CD4-positive, alpha-beta T cell treated with Interleukin-4 for 4 hours (primary cell): ENCODE data around the gene SLC5A1.
"Not testable (repeated sequence)": the region's sequence is repeated elsewhere in the genome, so short reads cannot be mapped to it uniquely, and the experiment has no call there.

ENCODE experiments used
- DNase-seq: peaks from one replicate; pipeline ENCODE4 v3.0.0-alpha.2; 2020

Gene SLC5A1

DNA sequence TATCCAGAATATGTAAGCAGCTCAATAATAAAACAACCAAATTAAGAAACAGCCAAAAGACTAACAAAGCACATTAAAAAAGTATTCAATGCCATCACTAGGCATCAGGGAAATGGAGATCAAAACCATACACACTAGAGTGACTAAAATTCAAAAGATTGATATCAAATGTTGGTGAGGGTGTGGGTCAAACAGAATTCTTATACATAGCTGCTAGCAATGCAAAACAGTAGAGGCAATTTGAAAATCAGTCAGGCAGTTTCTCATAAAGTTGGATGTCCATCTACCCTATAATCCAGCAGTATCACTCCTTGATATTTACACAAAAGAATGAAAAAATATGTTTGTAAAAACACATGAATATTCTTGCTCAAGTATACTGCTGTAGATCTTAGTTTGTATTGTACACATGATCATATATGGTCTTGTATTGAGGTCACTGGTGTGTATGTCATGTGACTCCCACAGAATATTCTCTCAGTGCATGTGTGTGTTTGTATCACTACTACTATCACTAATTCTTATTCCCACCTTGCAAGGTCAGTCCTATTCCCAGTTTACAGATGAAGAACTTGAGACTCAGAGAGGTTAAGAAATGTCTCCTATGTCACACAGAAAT lies 54.9 kb downstream of the SLC5A1 start:
- DNase-seq, result no peak

DNA sequence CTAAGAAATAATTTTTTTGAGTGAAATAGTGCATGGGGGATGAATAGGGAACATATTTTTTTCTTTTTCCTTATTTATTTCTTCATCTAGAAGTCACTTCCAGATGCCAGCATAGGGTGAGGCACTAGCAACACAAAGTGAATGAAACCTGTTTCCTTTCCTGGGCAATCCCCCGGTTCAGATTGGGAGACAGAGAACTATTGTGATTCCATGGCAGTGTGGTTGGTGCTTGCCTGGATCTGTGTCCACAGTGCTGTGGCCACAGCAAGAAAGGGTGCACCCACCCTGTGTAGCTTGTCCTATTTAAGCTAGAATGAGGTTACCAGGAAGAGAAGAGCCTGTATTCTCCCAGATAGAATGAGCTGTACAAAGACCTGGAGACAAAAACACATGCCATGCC lies 57.6 kb downstream of the SLC5A1 start:
- DNase-seq, result no peak

DNA sequence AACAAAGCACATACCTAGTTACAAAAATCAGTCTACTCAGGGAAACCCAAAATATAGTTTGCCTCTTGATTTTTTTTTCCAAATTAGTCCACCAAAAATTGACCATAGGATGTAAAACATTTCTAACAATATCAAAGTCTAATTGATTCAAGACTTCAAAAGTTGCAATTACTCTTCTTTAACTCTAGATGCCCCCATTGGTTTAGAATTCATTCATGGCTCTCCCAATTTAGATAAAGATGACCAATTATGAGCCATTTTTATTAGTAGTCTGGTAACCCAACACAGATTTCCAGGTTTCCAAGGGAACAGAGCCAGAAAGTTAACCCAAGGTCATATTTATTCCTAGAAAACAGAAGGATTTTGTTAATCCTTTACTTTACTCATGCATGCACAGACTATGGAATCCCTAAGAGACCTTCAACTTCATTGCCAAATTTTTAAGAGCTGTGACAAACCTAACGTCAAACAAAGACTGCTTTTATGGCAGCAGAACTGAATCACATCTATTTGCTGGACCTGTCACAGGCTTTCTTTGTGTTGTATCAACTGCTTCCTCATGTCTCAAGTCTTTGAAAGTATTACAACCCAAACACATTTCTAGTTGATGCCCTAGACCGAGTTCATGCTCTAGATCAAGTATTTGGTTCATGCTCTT lies 60.7 kb downstream of the SLC5A1 start:
- peak; percentile 37 for DNase-seq

DNA sequence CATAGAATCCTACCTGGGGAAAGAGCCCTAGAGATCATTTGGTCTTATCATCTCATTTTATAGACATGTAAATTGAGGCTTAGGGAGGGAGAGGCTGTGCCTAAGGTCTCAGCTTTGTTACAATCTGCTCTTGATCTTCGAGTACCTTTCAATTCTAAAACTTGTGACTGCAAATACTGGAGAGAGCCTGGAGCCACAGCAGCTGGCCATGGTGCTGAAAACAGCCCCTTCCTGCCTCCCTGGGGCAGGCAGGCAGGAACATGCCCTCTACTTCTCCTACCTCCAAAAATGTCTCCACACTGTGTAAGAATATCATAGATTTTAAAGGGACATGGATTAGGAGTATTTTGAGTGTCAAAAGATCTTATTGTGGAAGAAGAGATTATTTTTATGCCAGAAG lies 63.9 kb downstream of the SLC5A1 start:
- DNase-seq, result no peak

DNA sequence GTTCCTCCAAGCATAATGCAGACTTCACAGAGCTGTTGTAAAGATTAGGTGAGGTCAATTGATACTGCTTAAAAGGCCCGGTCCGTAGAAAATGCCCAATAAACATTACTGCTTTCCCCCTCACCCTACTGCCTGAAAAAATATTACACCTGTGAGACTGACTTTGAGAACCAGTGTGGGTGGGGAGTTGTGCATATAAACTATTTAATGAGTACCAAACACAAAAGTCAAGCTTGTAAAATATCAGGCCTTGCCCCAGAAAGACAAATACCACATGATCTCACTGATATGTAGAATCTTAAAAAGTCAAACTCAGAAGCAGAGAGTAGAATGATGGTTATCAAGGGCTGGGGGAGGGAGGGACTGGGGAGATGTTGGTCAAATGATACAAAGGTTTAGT lies 69.3 kb downstream of the SLC5A1 start:
- no peak for DNase-seq

DNA sequence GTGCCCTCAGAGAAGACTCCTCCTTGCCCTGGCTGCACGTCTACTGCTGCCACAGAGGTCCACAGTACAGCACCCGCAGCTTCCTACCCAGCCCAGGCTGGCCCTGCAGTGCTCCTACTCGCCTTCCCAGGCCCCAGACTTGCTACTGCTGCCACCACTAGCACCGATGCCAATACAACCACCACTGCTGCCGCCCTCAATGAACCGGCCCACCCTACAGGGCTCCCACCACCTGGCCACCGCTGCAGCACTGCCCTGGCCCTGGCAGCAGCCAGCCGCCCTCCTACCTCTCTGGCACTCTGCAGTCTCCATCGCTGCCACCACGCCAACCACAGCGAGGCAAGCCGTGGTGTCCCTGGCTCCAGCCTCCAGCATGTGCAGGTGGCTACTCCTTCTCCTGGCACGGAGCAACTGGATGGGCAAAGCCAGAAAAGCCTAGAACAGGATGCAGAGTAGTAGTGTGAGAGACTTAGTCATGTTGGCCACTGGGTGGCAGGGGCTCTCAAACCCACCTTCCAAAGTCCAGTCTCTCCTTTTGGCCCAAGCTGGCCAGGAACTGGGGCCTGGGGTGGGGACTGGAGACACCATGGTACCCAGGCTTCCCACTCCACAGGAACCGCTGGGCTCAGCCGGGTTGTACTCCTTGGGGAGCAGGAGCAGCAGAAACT lies 76.6 kb downstream of the SLC5A1 start:
- DNase-seq, result no peak

DNA sequence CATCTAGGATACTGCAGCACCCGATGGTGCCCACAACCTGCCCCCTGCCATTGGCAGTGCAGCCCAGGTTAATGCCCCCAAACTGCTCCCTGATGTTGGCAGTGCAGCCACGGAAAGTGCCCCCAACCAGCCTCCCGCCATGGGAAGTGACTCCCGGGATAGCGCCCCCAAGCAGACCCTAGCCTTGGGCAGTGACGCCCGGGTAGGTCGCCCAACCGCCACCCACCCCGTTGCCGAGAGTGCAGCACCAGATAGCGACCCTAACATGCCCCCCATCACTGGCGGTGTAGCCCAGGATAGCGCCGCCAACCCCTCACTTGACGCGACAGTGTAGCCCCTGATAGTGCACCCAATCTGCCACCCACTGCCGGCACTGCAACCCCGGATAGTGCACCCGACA lies 77.5 kb downstream of the SLC5A1 start:
- no peak for DNase-seq

DNA sequence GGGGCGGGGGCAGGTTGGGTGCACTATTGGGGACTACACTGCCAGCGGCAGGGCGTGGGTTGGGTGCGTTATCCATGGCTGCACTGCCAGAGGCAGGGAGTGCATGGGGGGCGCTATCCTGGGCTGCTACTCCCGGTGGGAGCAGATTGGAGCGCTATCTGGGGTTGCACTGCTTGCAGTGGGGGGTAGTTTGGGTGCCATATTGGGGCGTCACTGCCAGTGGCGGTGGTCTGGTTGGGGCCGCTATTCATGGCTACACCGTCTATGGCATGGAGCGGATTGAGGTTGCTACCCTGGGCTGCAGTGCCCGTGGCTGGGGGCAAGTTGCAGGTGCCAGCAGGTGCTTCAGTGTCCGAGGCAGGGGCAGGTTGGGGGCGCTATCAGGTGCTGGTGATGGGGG lies 79.8 kb downstream of the SLC5A1 start:
- DNase-seq, result no peak

DNA sequence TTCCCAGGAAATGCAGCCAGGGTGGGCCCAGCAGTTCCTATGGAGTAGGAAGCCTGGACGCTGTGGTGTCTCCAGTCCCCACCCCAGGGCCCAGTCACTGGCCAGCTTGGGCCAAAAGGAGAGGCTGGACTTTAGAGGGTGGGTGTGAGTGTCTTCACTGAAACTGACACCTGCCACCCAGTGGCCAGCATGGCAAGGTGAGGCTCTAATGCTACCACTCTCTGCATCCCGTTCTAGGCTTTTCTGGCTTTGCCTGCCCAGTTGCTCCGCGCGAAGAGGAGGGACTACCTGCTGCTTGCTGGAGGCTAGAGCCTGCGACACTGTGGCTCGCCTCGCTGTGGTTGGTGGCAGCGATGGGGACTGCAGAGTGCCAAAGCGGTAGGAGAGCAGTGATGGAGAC lies 80.6 kb downstream of the SLC5A1 start:
- DNase-seq, result no peak

DNA sequence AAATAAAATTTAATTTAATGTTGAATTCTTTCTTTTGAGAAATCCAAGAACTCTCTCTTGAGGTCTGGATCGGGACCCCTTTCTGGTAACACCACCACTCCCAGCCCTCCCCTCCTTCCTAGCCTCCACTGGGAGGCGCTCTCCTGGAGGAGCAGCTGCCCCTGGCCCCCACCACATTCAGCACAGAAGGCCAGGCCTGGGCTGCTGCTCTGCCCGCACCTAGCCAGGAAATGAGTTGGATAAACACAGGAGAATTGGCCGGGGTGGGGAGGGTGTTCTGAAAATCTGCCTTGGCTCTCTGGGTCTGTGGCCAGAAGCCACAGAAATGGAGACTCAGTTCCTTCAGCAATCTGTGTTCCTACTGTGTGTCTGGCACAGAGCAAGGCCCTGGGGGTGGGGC lies 84.8 kb downstream of the SLC5A1 start:
- DNase-seq, result no peak

DNA sequence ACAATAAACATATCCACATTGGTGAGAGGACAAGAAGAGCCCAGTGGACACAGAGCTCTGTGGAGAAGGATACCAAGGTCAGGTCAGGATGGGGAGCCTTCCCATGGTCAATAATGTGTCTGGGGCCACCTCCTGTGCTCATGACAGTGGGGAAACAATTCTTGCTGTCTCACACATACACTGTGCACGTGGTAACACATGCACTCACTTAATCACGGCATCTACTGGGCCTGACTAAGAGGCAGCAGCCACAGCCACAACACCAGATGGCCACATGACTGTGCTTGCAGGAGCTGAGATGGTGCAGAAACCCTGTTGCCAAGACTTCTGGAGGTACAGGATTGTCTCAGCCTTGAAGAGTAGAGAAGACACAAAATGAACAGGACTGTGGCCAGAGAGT lies 87.4 kb downstream of the SLC5A1 start:
- no peak for DNase-seq

DNA sequence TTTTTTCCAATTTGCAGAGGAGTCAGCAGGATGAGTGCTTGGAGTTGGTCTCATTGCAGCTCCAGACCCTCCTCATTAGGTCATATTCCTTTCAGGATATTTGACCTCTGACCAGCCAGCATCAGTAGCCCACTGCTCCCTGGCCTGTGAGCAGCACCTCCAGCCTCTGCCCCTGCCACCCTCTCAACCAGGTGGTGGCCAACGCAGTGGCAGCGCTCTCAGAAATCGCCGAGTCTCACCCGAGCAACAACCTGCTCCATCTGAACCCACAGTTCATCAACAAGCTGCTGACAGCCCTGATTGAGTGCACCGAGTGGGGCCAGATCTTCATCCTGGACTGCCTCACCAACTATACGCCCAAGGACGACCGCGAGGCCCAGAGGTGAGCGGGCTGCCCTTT lies 89.1 kb downstream of the SLC5A1 start:
- no peak for DNase-seq

DNA sequence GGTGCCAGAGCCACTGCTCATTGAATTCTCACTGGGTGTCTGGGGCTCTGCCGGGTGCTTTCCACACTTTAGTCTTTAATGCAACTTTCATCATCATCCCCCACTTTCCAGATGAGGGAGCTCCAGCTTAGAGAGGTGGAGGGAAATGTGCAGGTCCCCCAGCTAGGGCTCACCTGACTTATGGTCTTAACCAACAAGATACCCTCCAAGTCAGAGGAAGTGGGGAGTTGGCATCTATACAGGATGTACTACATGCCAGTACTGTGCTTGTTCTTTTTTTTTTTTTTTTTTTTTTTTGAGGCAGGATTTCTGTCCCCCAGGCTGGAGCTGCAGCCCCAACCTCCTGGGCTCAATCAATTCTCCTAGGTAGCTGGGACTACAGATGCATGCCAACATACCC lies 89.7 kb downstream of the SLC5A1 start:
- DNase-seq, result no peak

DNA sequence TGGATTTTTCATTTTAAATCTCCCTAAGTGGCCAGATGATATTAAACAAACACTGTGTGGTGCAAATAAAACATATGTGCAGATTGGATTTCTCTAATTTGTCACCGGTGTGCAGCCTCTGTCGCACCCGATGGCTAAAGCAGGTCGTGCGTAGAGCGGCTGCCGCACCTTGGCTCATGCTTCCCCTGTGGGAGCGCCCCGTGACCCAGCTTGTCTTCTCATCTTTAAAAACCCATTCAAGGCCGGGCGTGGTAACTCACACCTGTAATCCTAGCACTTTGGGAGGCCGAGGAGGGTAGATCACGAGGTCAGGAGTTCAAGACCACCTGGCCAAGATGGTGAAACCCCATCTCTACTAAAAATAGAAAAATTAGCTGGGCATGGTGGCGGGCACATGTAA lies 91.7 kb downstream of the SLC5A1 start:
- DNase-seq, result not testable (repeated sequence)

DNA sequence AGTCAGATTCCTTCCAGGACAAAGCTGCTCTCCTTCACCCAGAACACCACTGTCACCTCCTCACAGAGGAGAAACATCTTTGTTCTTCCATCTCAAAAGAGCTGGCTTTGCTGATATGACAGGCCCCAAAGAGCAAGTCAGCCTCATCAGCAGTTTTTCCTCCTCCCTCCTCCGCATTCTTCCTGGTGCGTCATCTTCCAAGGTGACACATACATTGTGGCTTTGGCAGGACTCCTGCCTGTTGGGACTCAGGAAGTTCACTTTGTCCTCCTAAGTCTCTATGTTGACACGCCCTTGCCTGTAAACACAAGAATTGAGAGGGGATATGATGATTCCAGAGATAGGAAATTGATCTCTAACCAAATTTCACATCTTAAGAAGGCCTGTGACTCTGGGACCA lies 92.9 kb downstream of the SLC5A1 start:
- not testable (repeated sequence) for DNase-seq

DNA sequence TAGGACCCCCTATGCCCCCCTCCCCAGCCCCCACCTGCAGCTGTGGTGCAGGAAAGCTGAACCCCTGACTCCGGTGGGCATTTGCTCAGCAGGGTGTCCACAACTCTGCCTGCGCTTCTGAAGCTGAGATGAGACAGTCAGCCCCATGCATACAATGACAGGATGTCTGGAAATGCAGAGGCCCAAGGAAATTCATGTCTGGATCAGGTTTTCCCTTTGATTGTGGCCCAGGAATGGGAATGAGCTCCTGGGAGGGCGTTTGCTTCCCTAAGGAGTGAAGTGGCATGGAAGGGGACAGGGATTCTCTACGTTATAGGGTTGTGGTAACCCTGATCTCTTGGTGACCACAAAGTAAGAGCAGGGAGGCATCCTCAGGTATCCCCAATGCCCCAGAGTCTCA lies 93.8 kb downstream of the SLC5A1 start:
- DNase-seq, result not testable (repeated sequence)

DNA sequence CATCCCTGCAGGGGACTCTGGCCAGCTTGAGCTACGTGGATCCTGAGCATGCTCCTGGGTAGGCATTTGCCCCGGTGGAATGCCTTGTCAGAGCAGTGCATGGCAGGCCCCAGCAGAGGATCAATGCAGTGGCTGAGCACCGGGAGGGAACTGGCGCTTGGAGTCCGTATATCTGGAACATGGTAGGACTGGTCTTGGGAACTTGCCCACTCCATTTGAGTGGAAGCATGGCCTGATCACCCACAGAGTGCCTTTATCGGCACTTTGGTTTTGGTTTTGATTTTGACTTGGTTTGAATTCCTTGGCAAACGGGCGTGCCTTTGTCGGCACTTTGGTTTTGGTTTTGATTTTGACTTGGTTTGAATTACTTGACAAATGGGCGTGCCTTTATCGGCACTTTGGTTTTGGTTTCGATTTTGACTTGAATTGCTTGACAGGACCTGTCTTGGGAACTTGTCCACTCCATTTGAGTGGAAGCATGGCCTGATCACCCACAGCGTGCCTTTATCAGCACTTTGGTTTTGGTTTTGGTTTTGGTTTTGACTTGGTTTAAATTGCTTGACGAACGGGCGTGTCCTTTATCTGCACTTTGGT lies 94.8 kb downstream of the SLC5A1 start:
- peak; percentile 81 for DNase-seq

DNA sequence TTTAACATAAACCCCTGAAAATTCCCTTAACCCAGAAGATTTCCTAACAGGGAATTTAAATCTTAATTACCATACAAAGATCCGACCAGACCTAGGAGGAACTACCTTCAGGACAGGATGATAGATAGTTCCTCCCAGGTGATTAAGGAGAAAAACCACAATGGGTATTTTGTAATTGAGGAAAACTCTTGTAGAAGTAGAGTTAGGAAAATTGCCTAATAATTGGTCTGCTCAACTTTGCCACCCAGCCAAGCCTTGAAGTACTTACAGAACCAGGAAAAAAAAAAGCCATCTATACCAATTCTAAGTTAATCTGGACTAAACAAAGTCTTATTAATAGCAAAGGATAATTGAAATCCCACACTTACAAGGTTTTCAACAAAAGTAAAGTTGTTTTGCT lies 95.5 kb downstream of the SLC5A1 start:
- DNase-seq, result not testable (repeated sequence)

DNA sequence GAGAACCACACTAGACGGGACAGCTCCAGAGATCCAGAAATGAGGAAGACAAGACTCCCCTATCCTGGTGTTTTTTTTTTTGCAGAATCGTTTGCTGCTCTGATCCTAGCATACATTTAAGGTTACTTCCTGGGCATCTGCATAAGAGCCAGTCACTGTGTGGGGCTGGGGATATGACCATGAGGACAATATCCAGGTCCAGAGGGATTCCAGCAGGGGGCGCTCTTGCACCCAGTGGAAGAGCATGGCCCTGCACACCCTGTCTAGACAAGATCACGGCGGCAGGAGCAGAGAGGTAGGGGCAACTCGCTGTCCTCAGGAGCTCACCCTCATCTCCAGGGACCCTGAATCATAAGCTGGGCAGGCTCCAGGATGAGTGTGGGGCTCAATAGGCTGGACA lies 97.6 kb downstream of the SLC5A1 start:
- DNase-seq, result peak; percentile 3

DNA sequence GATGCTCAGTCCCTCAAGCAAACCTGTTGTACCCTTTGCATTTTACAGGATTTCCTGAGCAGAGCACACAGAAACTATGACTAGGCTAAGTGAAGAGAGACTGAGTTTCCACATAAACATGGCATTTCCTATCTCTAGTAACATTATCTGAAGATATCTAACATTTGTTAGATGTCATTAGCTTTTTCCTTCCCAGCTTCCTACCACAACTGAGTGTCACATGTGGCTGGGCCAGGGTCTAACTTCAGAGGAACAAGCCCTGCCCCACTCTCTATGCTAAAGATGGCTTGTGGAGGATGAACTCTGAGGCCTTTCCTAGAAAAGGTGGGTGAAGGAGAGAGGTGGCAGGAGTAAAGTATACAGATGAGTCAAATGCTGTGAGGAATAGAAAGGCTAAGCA lies 99.5 kb downstream of the SLC5A1 start:
- DNase-seq, result peak; percentile 6

DNA sequence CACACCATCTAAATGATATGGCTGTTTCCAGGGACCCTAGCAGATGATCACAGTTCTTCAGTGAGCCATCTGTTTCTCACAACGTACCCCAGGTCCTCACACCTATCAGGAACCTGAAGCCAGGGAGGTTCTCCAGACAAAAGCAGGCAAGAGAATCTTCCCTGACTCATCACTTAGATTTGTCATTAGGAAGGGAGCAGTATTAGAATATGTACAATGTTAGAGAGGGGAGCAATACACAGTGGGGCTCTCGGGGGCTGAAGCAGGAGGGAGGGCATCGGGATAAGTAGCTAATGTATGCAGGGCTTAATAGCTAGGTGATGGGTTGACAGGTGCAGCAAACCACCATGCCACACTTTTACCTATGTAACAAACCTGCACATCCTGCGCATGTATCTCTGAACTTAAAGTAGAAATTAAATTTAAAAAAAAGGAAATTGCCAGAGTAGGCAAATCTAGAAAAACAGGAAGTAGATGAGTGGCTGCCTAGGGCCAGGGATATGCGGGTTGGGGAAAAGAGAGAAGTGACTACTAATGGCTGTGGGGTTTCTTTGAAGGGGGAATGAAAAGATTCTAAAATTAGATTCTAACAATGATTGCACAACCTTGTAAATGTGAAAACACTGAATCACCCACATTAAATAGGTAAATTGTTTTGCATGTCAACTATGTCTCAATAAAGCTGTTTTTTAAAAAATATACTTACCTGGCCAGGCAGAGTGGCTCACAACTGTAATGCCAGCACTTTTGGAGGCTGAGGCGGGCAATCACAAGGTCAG lies 101.6 kb downstream of the SLC5A1 start:
- DNase-seq, result peak; percentile 27

DNA sequence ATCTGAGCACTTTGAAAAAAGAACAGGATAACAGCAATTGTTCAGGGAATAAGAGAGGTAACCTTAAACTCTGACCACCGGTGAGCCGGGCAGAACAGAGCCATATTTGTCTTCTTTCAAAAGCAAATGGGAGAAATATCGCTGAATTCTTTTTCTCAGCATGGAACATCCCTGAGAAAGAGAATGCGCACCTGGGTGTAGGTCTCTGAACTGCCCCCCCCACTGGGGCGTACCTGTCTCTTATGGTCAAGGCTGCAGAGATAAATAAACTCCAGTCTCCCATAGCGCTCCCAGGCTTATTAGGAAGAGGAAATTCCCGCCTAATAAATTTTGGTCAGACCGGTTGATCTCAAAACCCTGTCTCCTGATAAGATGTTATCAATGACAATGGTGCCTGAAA lies 104.1 kb downstream of the SLC5A1 start:
- DNase-seq, result not testable (repeated sequence)

DNA sequence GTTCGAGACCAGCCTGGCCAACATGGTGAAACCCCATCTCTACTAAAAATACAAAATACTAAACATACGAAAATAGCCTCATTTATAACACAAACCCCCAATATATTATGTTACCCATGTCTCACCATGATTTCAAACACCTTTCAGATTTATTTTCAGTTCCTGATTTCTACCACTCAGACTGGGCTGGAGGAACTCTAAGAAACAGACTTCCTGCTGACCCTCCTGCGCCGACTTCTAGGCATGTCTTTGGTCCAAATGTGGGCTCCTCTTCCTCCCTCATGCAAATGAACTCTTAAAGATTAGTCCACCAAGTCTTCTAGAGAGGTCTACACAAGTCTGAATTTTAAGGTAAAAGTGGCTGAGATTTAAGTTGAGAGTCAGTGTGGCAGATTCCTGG lies 105.3 kb downstream of the SLC5A1 start:
- not testable (repeated sequence) for DNase-seq
